Neural crest cell (in vitro differentiated cells): ENCODE data around the gene ADGRD2. TPM values are rescaled to one million over a fixed set of nuclear protein-coding genes. Genes with fewer than 3 reads are reported as not detected.

Experiments used
- DNase-seq: peaks from one replicate; pipeline ENCODE4 v3.0.0; 2021; ENCODE audit warnings: low read depth, mixed read lengths, low spot score
- H3K27ac Mint-ChIP-seq: one replicate; pipeline ENCODE4 v1.8.0; 2021; ENCODE audit warnings: mild to moderate bottlenecking, mixed read lengths; ENCODE audit not compliant: unreplicated experiment
- H3K27me3 Mint-ChIP-seq: 2 replicates; pipeline ENCODE4 v1.8.0; 2021; ENCODE audit warnings: low read depth, mild to moderate bottlenecking, mixed read lengths
- H3K36me3 Mint-ChIP-seq: 2 replicates; pipeline ENCODE4 v1.8.0; 2021; ENCODE audit warnings: low read depth, mild to moderate bottlenecking, mixed read lengths
- H3K4me1 Mint-ChIP-seq: 2 replicates; pipeline ENCODE4 v1.8.0; 2021; ENCODE audit warnings: mixed read lengths
- H3K4me3 Mint-ChIP-seq: one replicate; pipeline ENCODE4 v1.8.0; 2021; ENCODE audit warnings: mild to moderate bottlenecking, mixed read lengths
- H3K9me3 Mint-ChIP-seq: 2 replicates; pipeline ENCODE4 v1.8.0; 2021; ENCODE audit warnings: mixed read lengths
- CTCF ChIP-seq: fragments of 200-600 bp; sonication (generic); conservative IDR thresholded peaks from 2 replicates; pipeline ENCODE4 v1.5.0; 2021; ENCODE audit warnings: antibody characterized with exemption, mild to moderate bottlenecking
- total RNA-seq: library from RNA; stranded (reverse); gene quantifications from 2 replicates; pipeline ENCODE4 v1.2.1, GENCODE V29; 2021

ADGRD2 gene
- total RNA-seq, 1 donor from 2014 or later: 0.44 TPM

- no peak overlapping the region for H3K4me3 Mint-ChIP-seq
Observed at GRCh38 chr9:124454296-124454695, 4.0 kb downstream of the ADGRD2 start.

DNA sequence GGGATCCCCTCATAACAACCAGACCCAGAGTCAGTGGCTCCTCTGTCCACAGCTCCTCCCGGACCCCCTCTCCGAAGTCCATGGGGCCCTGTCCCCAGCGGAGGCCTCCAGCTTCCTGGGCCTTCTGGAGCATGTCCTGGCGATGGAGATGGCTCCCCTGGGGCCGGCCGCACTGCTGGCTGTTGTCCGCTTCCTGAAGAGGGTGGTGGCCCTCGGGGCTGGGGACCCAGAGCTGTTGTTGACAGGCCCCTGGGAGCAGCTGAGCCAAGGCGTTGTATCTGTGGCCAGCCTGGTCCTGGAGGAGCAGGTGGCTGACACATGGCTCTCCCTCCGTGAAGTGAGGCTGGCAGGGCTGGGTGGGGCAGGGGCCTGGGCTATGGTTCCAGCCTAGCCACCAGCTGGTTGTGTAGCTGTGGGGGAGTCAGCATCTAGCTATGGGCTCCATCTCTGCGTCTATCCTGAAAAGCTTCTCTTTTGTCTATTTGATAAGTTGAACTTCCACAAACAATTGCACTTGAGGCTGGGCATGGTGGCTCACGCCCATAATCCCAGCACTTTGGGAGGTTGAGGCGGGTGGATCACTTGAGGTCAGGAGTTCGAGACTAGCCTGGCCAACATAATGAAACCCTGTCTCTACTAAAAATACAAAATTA, 4.7 kb downstream of the ADGRD2 start:
- H3K4me1 Mint-ChIP-seq: peaks cover 8% of the 10 kb centered on the region
- H3K27ac Mint-ChIP-seq: no peak overlapping the region
- peaks cover 54% of the 10 kb centered on the region for H3K27me3 Mint-ChIP-seq
- H3K4me3 Mint-ChIP-seq: no peak overlapping the region
- no peaks in the 10 kb centered on the region for H3K36me3 Mint-ChIP-seq
- no peaks in the 10 kb centered on the region for H3K9me3 Mint-ChIP-seq
- no peak for TF ChIP-seq CTCF
- no peak for DNase-seq

More at GRCh38 chr9:124454296-124454695, 4.0 kb downstream of the ADGRD2 start:
- Mint-ChIP-seq H3K9me3 (no peaks in the 10 kb centered on the region), H3K36me3 (no peaks in the 10 kb centered on the region), H3K4me1 (peaks cover 8% of the 10 kb centered on the region), H3K27me3 (peaks cover 58% of the 10 kb centered on the region), H3K27ac (no peak overlapping the region)
- DNase-seq: no peak
- no peak for TF ChIP-seq CTCF

GRCh38 chr9:124455820-124456219, 5.6 kb downstream of the ADGRD2 start:
- H3K27ac Mint-ChIP-seq: no peak overlapping the region
- H3K4me3 Mint-ChIP-seq: no peak overlapping the region
- peaks cover 52% of the 10 kb centered on the region for H3K27me3 Mint-ChIP-seq
- no peak for DNase-seq
- no peak for TF ChIP-seq CTCF
- peaks cover 3% of the 10 kb centered on the region for H3K4me1 Mint-ChIP-seq
- no peaks in the 10 kb centered on the region for H3K36me3 Mint-ChIP-seq
- H3K9me3 Mint-ChIP-seq: peaks cover 5% of the 10 kb centered on the region

GRCh38 chr9:124456341-124457078, 6.3 kb downstream of the ADGRD2 start:
- no peaks in the 10 kb centered on the region for H3K36me3 Mint-ChIP-seq
- peaks cover 1% of the 10 kb centered on the region for H3K4me1 Mint-ChIP-seq
- H3K9me3 Mint-ChIP-seq: peaks cover 5% of the 10 kb centered on the region
- H3K4me3 Mint-ChIP-seq: no peak overlapping the region
- no peak for DNase-seq
- TF ChIP-seq CTCF: no peak
- peak overlapping the region; percentile 7 for H3K27ac Mint-ChIP-seq
- peaks cover 51% of the 10 kb centered on the region for H3K27me3 Mint-ChIP-seq

DNA sequence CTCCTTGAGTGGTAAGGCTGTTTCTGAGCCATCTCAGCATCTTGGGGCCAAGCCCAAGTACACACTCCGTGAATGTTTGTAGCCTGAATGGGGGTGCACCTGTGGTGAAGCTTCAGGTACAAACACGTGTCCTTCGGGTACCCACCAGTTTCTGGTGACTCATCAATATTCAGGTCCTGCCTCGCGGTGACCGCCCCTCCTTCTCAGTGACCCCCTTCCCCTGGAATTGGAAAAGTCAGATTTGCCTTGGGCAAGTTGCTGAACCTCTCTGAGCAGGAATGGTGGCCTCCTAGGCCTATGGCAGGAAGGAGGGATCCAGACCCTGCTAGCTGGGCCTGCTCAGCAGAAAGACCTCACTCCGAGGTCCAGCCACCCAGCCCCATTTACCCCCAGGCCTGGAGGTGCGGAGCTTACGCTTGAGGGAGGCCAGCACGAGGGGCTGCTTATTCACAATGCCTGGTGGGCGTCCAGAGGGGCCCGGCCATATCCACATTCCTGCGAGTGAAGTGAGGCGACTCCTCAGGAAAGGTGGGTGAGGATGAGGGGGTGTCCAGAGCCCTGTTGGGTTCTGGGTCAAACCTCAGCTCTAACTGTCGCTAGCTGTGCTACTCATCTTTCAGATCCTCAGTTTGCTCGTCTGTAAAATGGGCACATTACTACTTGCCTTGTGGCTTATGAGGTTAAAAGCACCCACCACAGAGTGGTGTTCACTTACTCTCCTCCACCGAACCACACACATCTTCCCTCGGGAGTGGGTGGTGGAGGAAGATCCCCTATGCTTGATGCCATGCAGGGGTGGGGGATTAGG, 7.0 kb downstream of the ADGRD2 start:
- no peak for DNase-seq
- peaks cover 5% of the 10 kb centered on the region for H3K9me3 Mint-ChIP-seq
- no peak overlapping the region for H3K4me3 Mint-ChIP-seq
- H3K27me3 Mint-ChIP-seq: peaks cover 49% of the 10 kb centered on the region
- H3K27ac Mint-ChIP-seq: peak overlapping the region; percentile 7
- H3K4me1 Mint-ChIP-seq: no peaks in the 10 kb centered on the region
- no peaks in the 10 kb centered on the region for H3K36me3 Mint-ChIP-seq
- no peak for TF ChIP-seq CTCF
